ENCODE measurements around the gene RRAGC. TPM values are rescaled to one million over a fixed set of nuclear protein-coding genes. Genes with fewer than 3 reads are reported as not detected.

The RRAGC gene
- total and polyA plus RNA-seq, 9 of the 15 experiments (the other 6 are each of a cell fraction or from before 2014, with no cell fraction given), result 3.9 to 16.9 (median 10.9) TPM

DNA sequence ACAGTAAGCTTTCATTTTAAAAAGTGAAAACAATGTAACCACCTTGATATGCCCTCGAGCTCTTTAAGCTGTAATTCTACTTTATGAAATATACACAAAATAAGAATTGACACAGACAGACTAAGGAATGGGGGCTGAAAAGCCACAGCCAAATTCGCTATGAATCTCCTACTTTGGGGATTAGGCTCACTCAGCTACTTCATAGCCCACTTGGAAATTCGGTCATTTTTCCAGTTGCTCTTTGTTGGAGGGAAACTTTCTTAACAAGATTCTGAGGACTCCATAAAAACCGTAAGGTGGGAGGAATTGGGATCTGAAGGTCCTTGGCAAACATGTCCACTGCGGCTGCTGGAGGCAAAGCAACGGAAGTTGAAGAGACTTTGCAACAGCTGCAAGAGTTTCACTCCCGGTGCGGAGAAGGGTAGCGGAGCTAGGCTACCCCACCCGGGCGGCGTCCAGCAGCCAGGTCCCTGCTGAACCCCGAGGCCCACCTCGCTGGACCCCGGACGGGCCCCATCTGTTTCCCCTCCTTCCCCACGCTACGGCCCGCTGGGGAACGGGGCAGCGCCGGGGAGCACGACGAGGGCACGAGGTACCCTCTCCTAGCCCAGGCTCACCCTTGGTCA, 12.9 kb upstream of the RRAGC start (continued):
- TF ChIP-seq, protein P1, sequence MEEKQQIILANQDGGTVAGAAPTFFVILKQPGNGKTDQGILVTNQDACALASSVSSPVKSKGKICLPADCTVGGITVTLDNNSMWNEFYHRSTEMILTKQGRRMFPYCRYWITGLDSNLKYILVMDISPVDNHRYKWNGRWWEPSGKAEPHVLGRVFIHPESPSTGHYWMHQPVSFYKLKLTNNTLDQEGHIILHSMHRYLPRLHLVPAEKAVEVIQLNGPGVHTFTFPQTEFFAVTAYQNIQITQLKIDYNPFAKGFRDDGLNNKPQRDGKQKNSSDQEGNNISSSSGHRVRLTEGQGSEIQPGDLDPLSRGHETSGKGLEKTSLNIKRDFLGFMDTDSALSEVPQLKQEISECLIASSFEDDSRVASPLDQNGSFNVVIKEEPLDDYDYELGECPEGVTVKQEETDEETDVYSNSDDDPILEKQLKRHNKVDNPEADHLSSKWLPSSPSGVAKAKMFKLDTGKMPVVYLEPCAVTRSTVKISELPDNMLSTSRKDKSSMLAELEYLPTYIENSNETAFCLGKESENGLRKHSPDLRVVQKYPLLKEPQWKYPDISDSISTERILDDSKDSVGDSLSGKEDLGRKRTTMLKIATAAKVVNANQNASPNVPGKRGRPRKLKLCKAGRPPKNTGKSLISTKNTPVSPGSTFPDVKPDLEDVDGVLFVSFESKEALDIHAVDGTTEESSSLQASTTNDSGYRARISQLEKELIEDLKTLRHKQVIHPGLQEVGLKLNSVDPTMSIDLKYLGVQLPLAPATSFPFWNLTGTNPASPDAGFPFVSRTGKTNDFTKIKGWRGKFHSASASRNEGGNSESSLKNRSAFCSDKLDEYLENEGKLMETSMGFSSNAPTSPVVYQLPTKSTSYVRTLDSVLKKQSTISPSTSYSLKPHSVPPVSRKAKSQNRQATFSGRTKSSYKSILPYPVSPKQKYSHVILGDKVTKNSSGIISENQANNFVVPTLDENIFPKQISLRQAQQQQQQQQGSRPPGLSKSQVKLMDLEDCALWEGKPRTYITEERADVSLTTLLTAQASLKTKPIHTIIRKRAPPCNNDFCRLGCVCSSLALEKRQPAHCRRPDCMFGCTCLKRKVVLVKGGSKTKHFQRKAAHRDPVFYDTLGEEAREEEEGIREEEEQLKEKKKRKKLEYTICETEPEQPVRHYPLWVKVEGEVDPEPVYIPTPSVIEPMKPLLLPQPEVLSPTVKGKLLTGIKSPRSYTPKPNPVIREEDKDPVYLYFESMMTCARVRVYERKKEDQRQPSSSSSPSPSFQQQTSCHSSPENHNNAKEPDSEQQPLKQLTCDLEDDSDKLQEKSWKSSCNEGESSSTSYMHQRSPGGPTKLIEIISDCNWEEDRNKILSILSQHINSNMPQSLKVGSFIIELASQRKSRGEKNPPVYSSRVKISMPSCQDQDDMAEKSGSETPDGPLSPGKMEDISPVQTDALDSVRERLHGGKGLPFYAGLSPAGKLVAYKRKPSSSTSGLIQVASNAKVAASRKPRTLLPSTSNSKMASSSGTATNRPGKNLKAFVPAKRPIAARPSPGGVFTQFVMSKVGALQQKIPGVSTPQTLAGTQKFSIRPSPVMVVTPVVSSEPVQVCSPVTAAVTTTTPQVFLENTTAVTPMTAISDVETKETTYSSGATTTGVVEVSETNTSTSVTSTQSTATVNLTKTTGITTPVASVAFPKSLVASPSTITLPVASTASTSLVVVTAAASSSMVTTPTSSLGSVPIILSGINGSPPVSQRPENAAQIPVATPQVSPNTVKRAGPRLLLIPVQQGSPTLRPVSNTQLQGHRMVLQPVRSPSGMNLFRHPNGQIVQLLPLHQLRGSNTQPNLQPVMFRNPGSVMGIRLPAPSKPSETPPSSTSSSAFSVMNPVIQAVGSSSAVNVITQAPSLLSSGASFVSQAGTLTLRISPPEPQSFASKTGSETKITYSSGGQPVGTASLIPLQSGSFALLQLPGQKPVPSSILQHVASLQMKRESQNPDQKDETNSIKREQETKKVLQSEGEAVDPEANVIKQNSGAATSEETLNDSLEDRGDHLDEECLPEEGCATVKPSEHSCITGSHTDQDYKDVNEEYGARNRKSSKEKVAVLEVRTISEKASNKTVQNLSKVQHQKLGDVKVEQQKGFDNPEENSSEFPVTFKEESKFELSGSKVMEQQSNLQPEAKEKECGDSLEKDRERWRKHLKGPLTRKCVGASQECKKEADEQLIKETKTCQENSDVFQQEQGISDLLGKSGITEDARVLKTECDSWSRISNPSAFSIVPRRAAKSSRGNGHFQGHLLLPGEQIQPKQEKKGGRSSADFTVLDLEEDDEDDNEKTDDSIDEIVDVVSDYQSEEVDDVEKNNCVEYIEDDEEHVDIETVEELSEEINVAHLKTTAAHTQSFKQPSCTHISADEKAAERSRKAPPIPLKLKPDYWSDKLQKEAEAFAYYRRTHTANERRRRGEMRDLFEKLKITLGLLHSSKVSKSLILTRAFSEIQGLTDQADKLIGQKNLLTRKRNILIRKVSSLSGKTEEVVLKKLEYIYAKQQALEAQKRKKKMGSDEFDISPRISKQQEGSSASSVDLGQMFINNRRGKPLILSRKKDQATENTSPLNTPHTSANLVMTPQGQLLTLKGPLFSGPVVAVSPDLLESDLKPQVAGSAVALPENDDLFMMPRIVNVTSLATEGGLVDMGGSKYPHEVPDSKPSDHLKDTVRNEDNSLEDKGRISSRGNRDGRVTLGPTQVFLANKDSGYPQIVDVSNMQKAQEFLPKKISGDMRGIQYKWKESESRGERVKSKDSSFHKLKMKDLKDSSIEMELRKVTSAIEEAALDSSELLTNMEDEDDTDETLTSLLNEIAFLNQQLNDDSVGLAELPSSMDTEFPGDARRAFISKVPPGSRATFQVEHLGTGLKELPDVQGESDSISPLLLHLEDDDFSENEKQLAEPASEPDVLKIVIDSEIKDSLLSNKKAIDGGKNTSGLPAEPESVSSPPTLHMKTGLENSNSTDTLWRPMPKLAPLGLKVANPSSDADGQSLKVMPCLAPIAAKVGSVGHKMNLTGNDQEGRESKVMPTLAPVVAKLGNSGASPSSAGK (IDR thresholded peaks at IDR 0.05), result peak; percentile 79; the same call in 1 of the 2 replicates
- TF ChIP-seq ZNF77 (CRISPR knock-in tag; IDR thresholded peaks at IDR 0.05), result no peak
- peak in 1 of 3 experiments; percentile 58 for TF ChIP-seq YY1 (IDR thresholded peaks at IDR 0.05; ENCODE audit: borderline replicate concordance in 1 of 3, control insufficient read depth in 1 of 3, extremely low read depth in 1 of 3, insufficient read depth in 3 of 3, insufficient read length in 1 of 3, insufficient replicate concordance in 2 of 3, low read depth in 1 of 3, low read length in 2 of 3)
- no peak for TF ChIP-seq JUND (IDR thresholded peaks at IDR 0.05; ENCODE audit: borderline replicate concordance, low read depth, low read length)
- no peak for TF ChIP-seq JUND (tag; IDR thresholded peaks at IDR 0.05; ENCODE audit: borderline replicate concordance, low read depth, low read length)
- TF ChIP-seq FOXK1 (CRISPR knock-in tag; IDR thresholded peaks at IDR 0.05; ENCODE audit: borderline replicate concordance), result peak; percentile 59; the same call in 1 of the 2 replicates
- TF ChIP-seq NFE2L1 (tag; IDR thresholded peaks at IDR 0.05; ENCODE audit: borderline replicate concordance, low read depth), result no peak
- TF ChIP-seq ZBTB26 (CRISPR knock-in tag; IDR thresholded peaks at IDR 0.05), result no peak
- TF ChIP-seq SRSF9 (IDR thresholded peaks at IDR 0.05; ENCODE audit: borderline replicate concordance, low read depth, low read length), result no peak
- TF ChIP-seq L3MBTL2 (IDR thresholded peaks at IDR 0.05), result peak; percentile 59; the same call in 1 of the 2 replicates
- 0 out of 2 replicates have a peak, but pooled peaks have one; percentile 55 for TF ChIP-seq ZNF431 (CRISPR knock-in tag; IDR thresholded peaks at IDR 0.05)
- no peak for TF ChIP-seq BCL6 (CRISPR knock-in tag; IDR thresholded peaks at IDR 0.05)
- TF ChIP-seq CBX1 (IDR thresholded peaks at IDR 0.05; ENCODE audit: low read depth), result 0 out of 2 replicates have a peak, but pooled peaks have one; percentile 53
